Measurements from ENCODE around the gene IFNL2.
"Not testable (repeated sequence)": the region's sequence is repeated elsewhere in the genome, so short reads cannot be mapped to it uniquely, and the experiment has no call there.

The IFNL2 gene

GRCh38 chr19:39297931-39298634, 29.9 kb downstream of the IFNL2 start:
- peak; percentile 15 for DNase-seq

- DNase-seq = no peak
Measured at GRCh38 chr19:39299404-39299803, 31.2 kb downstream of the IFNL2 start.

- DNase-seq = no peak
Measured at GRCh38 chr19:39299832-39300231, 31.6 kb downstream of the IFNL2 start.

- no peak for DNase-seq
Measured at GRCh38 chr19:39301021-39301420, 32.8 kb downstream of the IFNL2 start.

- no peak for DNase-seq
Measured at GRCh38 chr19:39301562-39301961, 33.4 kb downstream of the IFNL2 start.

GRCh38 chr19:39303373-39304184, 35.4 kb downstream of the IFNL2 start:
- no peak for DNase-seq

- no peak for DNase-seq
Measured at GRCh38 chr19:39304185-39304513, 36.0 kb downstream of the IFNL2 start.

- DNase-seq = no peak
Measured at GRCh38 chr19:39304701-39305571, 36.7 kb downstream of the IFNL2 start.

GRCh38 chr19:39306075-39306474, 37.9 kb downstream of the IFNL2 start:
- DNase-seq = no peak

GRCh38 chr19:39307046-39307821, 39.0 kb downstream of the IFNL2 start:
- DNase-seq = no peak

- DNase-seq = no peak
Measured at GRCh38 chr19:39307822-39308530, 39.8 kb downstream of the IFNL2 start.

- no peak for DNase-seq
Measured at GRCh38 chr19:39308531-39309304, 40.5 kb downstream of the IFNL2 start.

- DNase-seq = not testable (repeated sequence)
Measured at GRCh38 chr19:39309305-39309670, 41.1 kb downstream of the IFNL2 start.

GRCh38 chr19:39310558-39311311, 42.5 kb downstream of the IFNL2 start:
- no peak for DNase-seq

- no peak for DNase-seq
Measured at GRCh38 chr19:39314016-39314728, 46.0 kb downstream of the IFNL2 start.

GRCh38 chr19:39315933-39316332, 47.7 kb downstream of the IFNL2 start:
- no peak for DNase-seq

- DNase-seq = no peak
Measured at GRCh38 chr19:39316627-39317321, 48.6 kb downstream of the IFNL2 start.

GRCh38 chr19:39317476-39317875, 49.3 kb downstream of the IFNL2 start:
- DNase-seq = no peak

- no peak for DNase-seq
Measured at GRCh38 chr19:39318071-39318470, 49.9 kb downstream of the IFNL2 start.

Data from activated CD4-positive, alpha-beta T cell treated with anti-CD3 and anti-CD28 coated beads for 1 hour (primary cell).